ENCODE results near the gene CDKN3.
A peak's percentile ranks its signal among the peaks of the same experiment; 100 is the strongest.
"Not testable (repeated sequence)": the region's sequence is repeated elsewhere in the genome, so short reads cannot be mapped to it uniquely, and the experiment has no call there.

The CDKN3 gene

GRCh38 chr14:54447231-54447692 lies 50.5 kb downstream of the CDKN3 start:
- Histone ChIP-seq H3K27ac (peak overlapping the region in 3 of 21 experiments; percentile 12 to 32 (median 29)), H3K4me3 (no peak overlapping the region)

- H3K27ac ChIP-seq = peak overlapping the region in 4 of 21 experiments; percentile 16 to 64 (median 34)
- no peak overlapping the region for H3K4me3 ChIP-seq
Observed at GRCh38 chr14:54450535-54450934, 53.7 kb downstream of the CDKN3 start.

GRCh38 chr14:54451121-54451601 lies 54.4 kb downstream of the CDKN3 start:
- Histone ChIP-seq H3K4me3 (no peak overlapping the region), H3K27ac (peak overlapping the region in 2 of 21 experiments; percentile 16 to 64)

- H3K4me3 ChIP-seq = no peak overlapping the region
- H3K27ac ChIP-seq = no peak overlapping the region
Observed at GRCh38 chr14:54451961-54452360, 55.2 kb downstream of the CDKN3 start.

GRCh38 chr14:54453252-54453651 lies 56.4 kb downstream of the CDKN3 start:
- H3K4me3 ChIP-seq = no peak overlapping the region
- H3K27ac ChIP-seq = no peak overlapping the region

- H3K4me3 ChIP-seq, H3K27ac ChIP-seq: not testable (repeated sequence)
Observed at GRCh38 chr14:54453990-54454389, 57.2 kb downstream of the CDKN3 start.

GRCh38 chr14:54455363-54455762 lies 58.6 kb downstream of the CDKN3 start:
- Histone ChIP-seq H3K4me3 (no peak overlapping the region), H3K27ac (no peak overlapping the region)

- H3K27ac ChIP-seq, H3K4me3 ChIP-seq: not testable (repeated sequence)
Observed at GRCh38 chr14:54456820-54457608, 60.2 kb downstream of the CDKN3 start.

- Histone ChIP-seq H3K27ac (no peak overlapping the region), H3K4me3 (no peak overlapping the region)
Observed at GRCh38 chr14:54457609-54457996, 60.8 kb downstream of the CDKN3 start.

GRCh38 chr14:54458536-54458935 lies 61.7 kb downstream of the CDKN3 start:
- H3K27ac ChIP-seq = not testable (repeated sequence)

GRCh38 chr14:54459106-54459505 lies 62.3 kb downstream of the CDKN3 start:
- no peak overlapping the region for H3K4me3 ChIP-seq
- H3K27ac ChIP-seq = no peak overlapping the region

More at GRCh38 chr14:54458536-54458935, 61.7 kb downstream of the CDKN3 start:
- H3K4me3 ChIP-seq = not testable (repeated sequence)

- Histone ChIP-seq H3K4me3 (no peak overlapping the region), H3K27ac (no peak overlapping the region)
Observed at GRCh38 chr14:54462048-54462447, 65.2 kb downstream of the CDKN3 start.

- Histone ChIP-seq H3K27ac (no peak overlapping the region), H3K4me3 (no peak overlapping the region)
Observed at GRCh38 chr14:54465654-54466053, 68.8 kb downstream of the CDKN3 start.

GRCh38 chr14:54467280-54467679 lies 70.5 kb downstream of the CDKN3 start:
- Histone ChIP-seq H3K27ac (no peak overlapping the region), H3K4me3 (no peak overlapping the region)
